ENCODE data around the gene NUP62.

Gene NUP62

GRCh38 chr19:49879243-49879963 is 49.9 kb downstream of the NUP62 start:
- no peak overlapping the region for H3K4me3 ChIP-seq (replicated peaks; ENCODE audit: low read depth, low read length)
- no peak for TF ChIP-seq CTCF (IDR thresholded peaks at IDR 0.05; ENCODE audit: low read length, missing control alignments)
- DNase-seq (ENCODE audit: low read depth): no peak

GRCh38 chr19:49878744-49879070 is 50.6 kb downstream of the NUP62 start:
- no peak for TF ChIP-seq CTCF (IDR thresholded peaks at IDR 0.05; ENCODE audit: low read length, missing control alignments)
- DNase-seq (ENCODE audit: low read depth): no peak
- peak overlapping the region; percentile 99 for H3K4me3 ChIP-seq (replicated peaks; ENCODE audit: low read depth, low read length)

GRCh38 chr19:49877879-49878743 is 51.2 kb downstream of the NUP62 start:
- no peak for TF ChIP-seq CTCF (IDR thresholded peaks at IDR 0.05; ENCODE audit: low read length, missing control alignments)
- DNase-seq (ENCODE audit: low read depth): peak; percentile 98

GRCh38 chr19:49877020-49877878 is 52.1 kb downstream of the NUP62 start, which contains the start of the genes AKT1S1 and TBC1D17:
TSS of gene AKT1S1 (minus strand) at chr19:49877355. CDS start at chr19:49873295, 4,060 bp downstream.
TSS of gene TBC1D17 (plus strand) at chr19:49877702. CDS start at chr19:49877724, 22 bp downstream.
- peak; percentile 100 for DNase-seq (ENCODE audit: low read depth)
- TF ChIP-seq CTCF (IDR thresholded peaks at IDR 0.05; ENCODE audit: low read length, missing control alignments): no peak
- peak within 1 kb of the TSS; percentile 99 for H3K4me3 ChIP-seq (replicated peaks; ENCODE audit: low read depth, low read length)

More at GRCh38 chr19:49877879-49878743, 51.2 kb downstream of the NUP62 start:
- peak overlapping the region; percentile 99 for H3K4me3 ChIP-seq (replicated peaks; ENCODE audit: low read depth, low read length)

- peak; percentile 99 for DNase-seq (ENCODE audit: low read depth)
- H3K4me3 ChIP-seq (replicated peaks; ENCODE audit: low read depth, low read length): peak overlapping the region; percentile 99
- TF ChIP-seq CTCF (IDR thresholded peaks at IDR 0.05; ENCODE audit: low read length, missing control alignments): no peak
These were observed 52.8 kb downstream of the NUP62 start for GRCh38 chr19:49876422-49877019.

- H3K4me3 ChIP-seq (replicated peaks; ENCODE audit: low read depth, low read length): peak overlapping the region; percentile 99
- TF ChIP-seq CTCF (IDR thresholded peaks at IDR 0.05; ENCODE audit: low read length, missing control alignments): no peak
- DNase-seq (ENCODE audit: low read depth): no peak
These were observed 53.4 kb downstream of the NUP62 start for GRCh38 chr19:49875857-49876421.

Measured in fibroblast of pulmonary artery (primary cell).